Omental fat pad (tissue), 4 donors: ENCODE results near the gene CCDC18. TPM values are rescaled to one million over a fixed set of nuclear protein-coding genes. Genes with fewer than 3 reads are reported as not detected.
"Not testable (repeated sequence)": the region's sequence is repeated elsewhere in the genome, so short reads cannot be mapped to it uniquely, and the experiment has no call there.

Experiments used
- ATAC-seq: fragments of 150-250 bp; one replicate; pipeline ENCODE4 v1.9.1; 2016; ENCODE audit warnings: mild to moderate bottlenecking, moderate library complexity; ENCODE audit not compliant: low FRiP score
- DNase-seq: peaks from one replicate; pipeline ENCODE4 v3.0.0-alpha.2; 2019; ENCODE audit warnings: low spot score
- CTCF ChIP-seq, 3 donors: fragments of 450-650 bp; IDR thresholded peaks; one replicate each; pipeline ENCODE4 v1.5.1; 2016 to 2017; ENCODE audit warnings: antibody characterized with exemption in 3 of 3, mild to moderate bottlenecking in 3 of 3, moderate library complexity in 2 of 3
- total RNA-seq, 4 donors: library from RNA; depleted of rRNA; stranded (reverse); fragments of >200 nt; gene quantifications; one replicate each; pipeline ENCODE4 v1.1.0, GENCODE V29; 2016

The CCDC18 gene
- total RNA-seq, 4 donors from 2014 or later, result 8.2 to 12.6 (median 10.1) TPM

- ATAC-seq, result no peak
- DNase-seq, result no peak
- no peak for TF ChIP-seq CTCF (IDR thresholded peaks at IDR 0.05)
Observed at GRCh38 chr1:93155335-93155734, 25.2 kb upstream of the CCDC18 start.

GRCh38 chr1:93159337-93159736 is 21.2 kb upstream of the CCDC18 start:
- no peak for TF ChIP-seq CTCF (IDR thresholded peaks at IDR 0.05)
- ATAC-seq (no peak), DNase-seq (no peak)

- DNase-seq, ATAC-seq: not testable (repeated sequence)
Observed at GRCh38 chr1:93163314-93163713, 17.2 kb upstream of the CCDC18 start.

GRCh38 chr1:93164816-93165215 is 15.7 kb upstream of the CCDC18 start:
- DNase-seq (no peak), ATAC-seq (no peak)
- no peak for TF ChIP-seq CTCF (IDR thresholded peaks at IDR 0.05)

- DNase-seq, ATAC-seq: not testable (repeated sequence)
Observed at GRCh38 chr1:93165895-93166294, 14.6 kb upstream of the CCDC18 start.

- DNase-seq (no peak), ATAC-seq (no peak)
- TF ChIP-seq CTCF (IDR thresholded peaks at IDR 0.05), result no peak
Observed at GRCh38 chr1:93167006-93167405, 13.5 kb upstream of the CCDC18 start.

- not testable (repeated sequence) for DNase-seq, ATAC-seq
Observed at GRCh38 chr1:93170141-93170678, 10.3 kb upstream of the CCDC18 start.

- no peak for TF ChIP-seq CTCF (IDR thresholded peaks at IDR 0.05)
- no peak for ATAC-seq
- no peak for DNase-seq
Observed at GRCh38 chr1:93171549-93172034, 8.9 kb upstream of the CCDC18 start.

- ATAC-seq, result no peak
- DNase-seq, result no peak
- TF ChIP-seq CTCF (IDR thresholded peaks at IDR 0.05), result no peak
Observed at GRCh38 chr1:93172778-93173177, 7.7 kb upstream of the CCDC18 start.

GRCh38 chr1:93174638-93175037 is 5.9 kb upstream of the CCDC18 start:
- not testable (repeated sequence) for ATAC-seq, DNase-seq
